Measurements from ENCODE around the gene HNF4A. TPM values are rescaled to one million over a fixed set of nuclear protein-coding genes. Genes with fewer than 3 reads are reported as not detected.

The HNF4A gene
- total and polyA plus RNA-seq, 4 experiments from 2014 or later = not detected

GRCh38 chr20:44457016-44457415 is 101.5 kb downstream of the HNF4A start:
- Histone ChIP-seq H3K27me3 (ENCODE audit: insufficient read depth, low read length) (no peaks in the 10 kb centered on the region), H3K36me3 (ENCODE audit: insufficient read depth, low read length) (no peaks in the 10 kb centered on the region), H3K27ac (ENCODE audit: low read depth, low read length) (no peak overlapping the region), H3K4me3 (ENCODE audit: low read length in 2 of 2) (no peak overlapping the region), H3K9me3 (ENCODE audit: control insufficient read depth in 1 of 2, low read length in 2 of 2) (no peaks in the 10 kb centered on the region), H3K4me1 (ENCODE audit: insufficient read depth, low read length) (no peaks in the 10 kb centered on the region)
- Mint-ChIP-seq H3K27ac (no peak overlapping the region), H3K4me1 (no peaks in the 10 kb centered on the region), H3K4me3 (no peak overlapping the region), H3K9me3 (no peaks in the 10 kb centered on the region), H3K36me3 (no peaks in the 10 kb centered on the region), H3K27me3 (peaks cover 0 to 2% of the 10 kb centered on the region in 2 donors)
- intact Hi-C loops (cut with micrococcal nuclease) = no loop called here
- POLR2A ChIA-PET (ENCODE audit: partially characterized antibody) = no interaction called here
- CTCF ChIA-PET (ENCODE audit: partially characterized antibody) = no interaction called here
- no peak for DNase-seq

GRCh38 chr20:44459271-44459670 is 103.8 kb downstream of the HNF4A start:
- Histone ChIP-seq H3K27ac (ENCODE audit: low read depth, low read length) (no peak overlapping the region), H3K27me3 (ENCODE audit: insufficient read depth, low read length) (no peaks in the 10 kb centered on the region), H3K9me3 (ENCODE audit: control insufficient read depth in 1 of 2, low read length in 2 of 2) (no peaks in the 10 kb centered on the region), H3K4me1 (ENCODE audit: insufficient read depth, low read length) (no peaks in the 10 kb centered on the region), H3K36me3 (ENCODE audit: insufficient read depth, low read length) (no peaks in the 10 kb centered on the region), H3K4me3 (ENCODE audit: low read length in 2 of 2) (no peak overlapping the region)
- Mint-ChIP-seq H3K9me3 (no peaks in the 10 kb centered on the region), H3K27ac (no peak overlapping the region), H3K36me3 (no peaks in the 10 kb centered on the region), H3K4me3 (no peak overlapping the region), H3K4me1 (no peaks in the 10 kb centered on the region), H3K27me3 (no peaks in the 10 kb centered on the region)
- CTCF ChIA-PET (ENCODE audit: partially characterized antibody) = interaction anchor here (3.1 kb wide), 1 partner anchor 244 kb away, joined by 17 read pairs; no protein-coding TSS in a partner anchor
- POLR2A ChIA-PET (ENCODE audit: partially characterized antibody) = no interaction called here
- intact Hi-C loops (cut with micrococcal nuclease) = no loop called here
- DNase-seq = no peak

GRCh38 chr20:44460795-44461141 is 105.3 kb downstream of the HNF4A start:
- H3K36me3 ChIP-seq (ENCODE audit: insufficient read depth, low read length) = no peaks in the 10 kb centered on the region
- Mint-ChIP-seq H3K27ac (no peak overlapping the region), H3K4me1 (no peaks in the 10 kb centered on the region), H3K9me3 (no peaks in the 10 kb centered on the region), H3K27me3 (no peaks in the 10 kb centered on the region), H3K4me3 (no peak overlapping the region), H3K36me3 (no peaks in the 10 kb centered on the region)
- no peaks in the 10 kb centered on the region for H3K9me3 ChIP-seq (ENCODE audit: control insufficient read depth in 1 of 2, low read length in 2 of 2)
- H3K4me3 ChIP-seq (ENCODE audit: low read length in 2 of 2) = no peak overlapping the region
- POLR2A ChIA-PET (ENCODE audit: partially characterized antibody) = no interaction called here
- CTCF ChIA-PET (ENCODE audit: partially characterized antibody) = interaction anchor here (1.1 to 3.1 kb wide), 4 partner anchors 146 to 245 kb away, joined by 3 to 17 read pairs (median 6); partner anchors contain the start of gene FITM2
- H3K27me3 ChIP-seq (ENCODE audit: insufficient read depth, low read length) = no peaks in the 10 kb centered on the region
- peak in 3 of 5 donors; percentile 6 to 9 (median 9) for DNase-seq
- no peaks in the 10 kb centered on the region for H3K4me1 ChIP-seq (ENCODE audit: insufficient read depth, low read length)
- H3K27ac ChIP-seq (ENCODE audit: low read depth, low read length) = no peak overlapping the region
- intact Hi-C loops (cut with micrococcal nuclease) = loop anchor here (1.0 to 5.0 kb wide), 3 partner anchors 73 to 344 kb away; no protein-coding TSS in a partner anchor

- H3K36me3 ChIP-seq (ENCODE audit: insufficient read depth, low read length) = no peaks in the 10 kb centered on the region
- Mint-ChIP-seq H3K4me1 (no peaks in the 10 kb centered on the region), H3K36me3 (no peaks in the 10 kb centered on the region), H3K27ac (no peak overlapping the region), H3K4me3 (no peak overlapping the region), H3K9me3 (no peaks in the 10 kb centered on the region), H3K27me3 (no peaks in the 10 kb centered on the region)
- no peaks in the 10 kb centered on the region for H3K9me3 ChIP-seq (ENCODE audit: control insufficient read depth in 1 of 2, low read length in 2 of 2)
- no peaks in the 10 kb centered on the region for H3K27me3 ChIP-seq (ENCODE audit: insufficient read depth, low read length)
- no peak overlapping the region for H3K4me3 ChIP-seq (ENCODE audit: low read length in 2 of 2)
- no peak for DNase-seq
- H3K4me1 ChIP-seq (ENCODE audit: insufficient read depth, low read length) = no peaks in the 10 kb centered on the region
- ChIA-PET CTCF (ENCODE audit: partially characterized antibody) (interaction anchor here (1.1 to 1.5 kb wide), 4 partner anchors 147 to 247 kb away, joined by 3 to 9 read pairs (median 4); partner anchors contain the start of gene FITM2), POLR2A (ENCODE audit: partially characterized antibody) (no interaction called here)
- H3K27ac ChIP-seq (ENCODE audit: low read depth, low read length) = no peak overlapping the region
- intact Hi-C loops (cut with micrococcal nuclease) = loop anchor here (2.0 to 5.0 kb wide), 2 partner anchors 74 to 344 kb away; no protein-coding TSS in a partner anchor
Measured at GRCh38 chr20:44461142-44461802, 105.8 kb downstream of the HNF4A start.

GRCh38 chr20:44461803-44462174 is 106.3 kb downstream of the HNF4A start:
- intact Hi-C loops (cut with micrococcal nuclease) = loop anchor here (2.0 to 5.0 kb wide), 2 partner anchors 74 to 345 kb away; no protein-coding TSS in a partner anchor
- H3K27me3 Mint-ChIP-seq = no peaks in the 10 kb centered on the region
- H3K27me3 ChIP-seq (ENCODE audit: insufficient read depth, low read length) = no peaks in the 10 kb centered on the region
- H3K4me3 ChIP-seq (ENCODE audit: low read length in 2 of 2) = no peak overlapping the region
- POLR2A ChIA-PET (ENCODE audit: partially characterized antibody) = no interaction called here
- H3K36me3 ChIP-seq (ENCODE audit: insufficient read depth, low read length) = no peaks in the 10 kb centered on the region
- H3K9me3 ChIP-seq (ENCODE audit: control insufficient read depth in 1 of 2, low read length in 2 of 2) = no peaks in the 10 kb centered on the region
- no peak overlapping the region for H3K27ac ChIP-seq (ENCODE audit: low read depth, low read length)
- no peak overlapping the region for H3K4me3 Mint-ChIP-seq
- H3K4me1 Mint-ChIP-seq = no peaks in the 10 kb centered on the region
- H3K4me1 ChIP-seq (ENCODE audit: insufficient read depth, low read length) = no peaks in the 10 kb centered on the region
- H3K27ac Mint-ChIP-seq = no peak overlapping the region
- no peak for DNase-seq
- H3K9me3 Mint-ChIP-seq = no peaks in the 10 kb centered on the region
- no peaks in the 10 kb centered on the region for H3K36me3 Mint-ChIP-seq
- CTCF ChIA-PET (ENCODE audit: partially characterized antibody) = interaction anchor here (1.1 to 1.5 kb wide), 4 partner anchors 147 to 248 kb away, joined by 3 to 9 read pairs (median 4); partner anchors contain the start of gene FITM2

GRCh38 chr20:44463466-44463865 is 108.0 kb downstream of the HNF4A start:
- no peak overlapping the region for H3K27ac Mint-ChIP-seq
- no peaks in the 10 kb centered on the region for H3K36me3 Mint-ChIP-seq
- intact Hi-C loops (cut with micrococcal nuclease) = loop anchor here (5.0 kb wide), 1 partner anchor 76 kb away; no protein-coding TSS in a partner anchor
- H3K4me3 ChIP-seq (ENCODE audit: low read length in 2 of 2) = no peak overlapping the region
- no peaks in the 10 kb centered on the region for H3K4me1 ChIP-seq (ENCODE audit: insufficient read depth, low read length)
- no peaks in the 10 kb centered on the region for H3K36me3 ChIP-seq (ENCODE audit: insufficient read depth, low read length)
- no peaks in the 10 kb centered on the region for H3K4me1 Mint-ChIP-seq
- H3K9me3 Mint-ChIP-seq = no peaks in the 10 kb centered on the region
- CTCF ChIA-PET (ENCODE audit: partially characterized antibody) = no interaction called here
- H3K27me3 Mint-ChIP-seq = no peaks in the 10 kb centered on the region
- H3K27me3 ChIP-seq (ENCODE audit: insufficient read depth, low read length) = no peaks in the 10 kb centered on the region
- DNase-seq = no peak
- POLR2A ChIA-PET (ENCODE audit: partially characterized antibody) = no interaction called here
- H3K4me3 Mint-ChIP-seq = no peak overlapping the region
- H3K27ac ChIP-seq (ENCODE audit: low read depth, low read length) = no peak overlapping the region
- H3K9me3 ChIP-seq (ENCODE audit: control insufficient read depth in 1 of 2, low read length in 2 of 2) = no peaks in the 10 kb centered on the region

GRCh38 chr20:44464514-44464913 is 109.0 kb downstream of the HNF4A start:
- Histone ChIP-seq H3K27me3 (ENCODE audit: insufficient read depth, low read length) (no peaks in the 10 kb centered on the region), H3K4me1 (ENCODE audit: insufficient read depth, low read length) (no peaks in the 10 kb centered on the region), H3K27ac (ENCODE audit: low read depth, low read length) (no peak overlapping the region), H3K9me3 (ENCODE audit: control insufficient read depth in 1 of 2, low read length in 2 of 2) (no peaks in the 10 kb centered on the region), H3K4me3 (ENCODE audit: low read length in 2 of 2) (no peak overlapping the region), H3K36me3 (ENCODE audit: insufficient read depth, low read length) (no peaks in the 10 kb centered on the region)
- no peak overlapping the region for H3K4me3 Mint-ChIP-seq
- no peak overlapping the region for H3K27ac Mint-ChIP-seq
- no peaks in the 10 kb centered on the region for H3K4me1 Mint-ChIP-seq
- H3K27me3 Mint-ChIP-seq = no peaks in the 10 kb centered on the region
- no peaks in the 10 kb centered on the region for H3K36me3 Mint-ChIP-seq
- CTCF ChIA-PET (ENCODE audit: partially characterized antibody) = no interaction called here
- intact Hi-C loops (cut with micrococcal nuclease) = loop anchor here (5.0 kb wide), 1 partner anchor 77 kb away; no protein-coding TSS in a partner anchor
- DNase-seq = no peak
- POLR2A ChIA-PET (ENCODE audit: partially characterized antibody) = no interaction called here
- H3K9me3 Mint-ChIP-seq = no peaks in the 10 kb centered on the region

All from CD4-positive, alpha-beta memory T cell (primary cell).